HTR-8/SVneo (cell line): ENCODE measurements around the gene LEUTX.

ENCODE experiments used
- DNase-seq: peaks from one replicate; pipeline ENCODE4 v3.0.0; 2011; ENCODE audit warnings: low spot score, mixed read lengths; ENCODE audit not compliant: insufficient read length
- FAIRE-seq: peaks from 2 replicates; lab custom pipeline; 2011; peaks lifted over from hg19 to GRCh38; lab: Jason Lieb, UNC

The LEUTX gene

GRCh38 chr19:39834287-39834841, 55.7 kb downstream of the LEUTX start:
- DNase-seq (no peak), FAIRE-seq (no peak)
